Peyer's patch (tissue), 4 donors: ENCODE data around the gene TEAD4.

Experiments used
- POLR2A ChIP-seq, 2 donors: fragments of 450-650 bp; IDR thresholded peaks; one replicate each; pipeline ENCODE4 v1.5.1; 2017; ENCODE audit warnings: antibody characterized with exemption in 2 of 2, mild to moderate bottlenecking in 2 of 2, moderate library complexity in 2 of 2
- TF ChIP-seq, protein P1 (sequence below), 6 experiments: fragments of 450-650 bp in 4 of 6; fragments of 200-600 bp in 2 of 6; sonication (generic) in 1 of 6; IDR thresholded peaks; one replicate each; pipeline ENCODE4 v1.5.1; 2017 to 2019; ENCODE audit warnings: antibody characterized with exemption in 6 of 6, mild to moderate bottlenecking in 3 of 6, moderate library complexity in 1 of 6

- TF ChIP-seq, protein P1, sequence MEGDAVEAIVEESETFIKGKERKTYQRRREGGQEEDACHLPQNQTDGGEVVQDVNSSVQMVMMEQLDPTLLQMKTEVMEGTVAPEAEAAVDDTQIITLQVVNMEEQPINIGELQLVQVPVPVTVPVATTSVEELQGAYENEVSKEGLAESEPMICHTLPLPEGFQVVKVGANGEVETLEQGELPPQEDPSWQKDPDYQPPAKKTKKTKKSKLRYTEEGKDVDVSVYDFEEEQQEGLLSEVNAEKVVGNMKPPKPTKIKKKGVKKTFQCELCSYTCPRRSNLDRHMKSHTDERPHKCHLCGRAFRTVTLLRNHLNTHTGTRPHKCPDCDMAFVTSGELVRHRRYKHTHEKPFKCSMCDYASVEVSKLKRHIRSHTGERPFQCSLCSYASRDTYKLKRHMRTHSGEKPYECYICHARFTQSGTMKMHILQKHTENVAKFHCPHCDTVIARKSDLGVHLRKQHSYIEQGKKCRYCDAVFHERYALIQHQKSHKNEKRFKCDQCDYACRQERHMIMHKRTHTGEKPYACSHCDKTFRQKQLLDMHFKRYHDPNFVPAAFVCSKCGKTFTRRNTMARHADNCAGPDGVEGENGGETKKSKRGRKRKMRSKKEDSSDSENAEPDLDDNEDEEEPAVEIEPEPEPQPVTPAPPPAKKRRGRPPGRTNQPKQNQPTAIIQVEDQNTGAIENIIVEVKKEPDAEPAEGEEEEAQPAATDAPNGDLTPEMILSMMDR (IDR thresholded peaks at IDR 0.05) = no peak
- TF ChIP-seq POLR2A (IDR thresholded peaks at IDR 0.05) = no peak
Observed at GRCh38 chr12:2974560-2974971, 15.4 kb downstream of the TEAD4 start.
